A673 (cell line): Measurements from ENCODE around the gene AKAP7. TPM values are rescaled to one million over a fixed set of nuclear protein-coding genes. Genes with fewer than 3 reads are reported as not detected.

Experiments used
- BruUV-seq: library from RNA; stranded (reverse); fragments of 400-500 nt; replicated peaks from 2 replicates; lab custom pipeline; 2021; lab: Mats Ljungman, UMichigan
- CTCF ChIA-PET: fragments of 300-600 bp; sonication (Branson Sonifier 250); formaldehyde crosslinking; loops from one replicate; lab custom pipeline; 2022; ENCODE audit warnings: antibody characterized with exemption; lab: Charles Lee
- POLR2A ChIA-PET: fragments of 300-600 bp; sonication (Branson Sonifier 250); formaldehyde crosslinking; loops from one replicate; lab custom pipeline; 2022; ENCODE audit warnings: antibody characterized with exemption; ENCODE audit not compliant: low non-redundant PET; lab: Charles Lee
- DNase-seq: peaks from one replicate; pipeline ENCODE4 v3.0.0-alpha.2; 2015; ENCODE audit warnings: low spot score
- H3K27ac ChIP-seq: fragments of 200-600 bp; sonication (generic); 2 replicates; pipeline ENCODE4 v1.5.1; 2016; ENCODE audit warnings: mixed run types, low read depth, mild to moderate bottlenecking, mixed read lengths, antibody characterized with exemption, low read length; ENCODE audit not compliant: poor library complexity, severe bottlenecking
- H3K27me3 ChIP-seq: fragments of 200-600 bp; sonication (generic); replicated peaks from 2 replicates; pipeline ENCODE4 v1.6.1; 2017; ENCODE audit warnings: mixed run types, low read depth, mild to moderate bottlenecking, mixed read lengths, antibody characterized with exemption, low read length; ENCODE audit not compliant: insufficient read depth, poor library complexity
- H3K36me3 ChIP-seq: fragments of 200-600 bp; sonication (generic); 2 replicates; pipeline ENCODE4 v1.6.1; 2016; ENCODE audit warnings: mixed run types, mild to moderate bottlenecking, mixed read lengths, antibody characterized with exemption, low read length; ENCODE audit not compliant: insufficient read depth, poor library complexity, severe bottlenecking
- H3K4me1 ChIP-seq: fragments of 200-600 bp; sonication (generic); 2 replicates; pipeline ENCODE4 v1.6.1; 2017; ENCODE audit warnings: mixed run types, mild to moderate bottlenecking, mixed read lengths, antibody characterized with exemption, low read length; ENCODE audit not compliant: insufficient read depth, poor library complexity, severe bottlenecking
- H3K4me3 ChIP-seq: fragments of 200-600 bp; sonication (generic); 2 replicates; pipeline ENCODE4 v1.5.1; 2016; ENCODE audit warnings: low read depth, mixed run types, mild to moderate bottlenecking, mixed read lengths, low read length; ENCODE audit not compliant: poor library complexity, severe bottlenecking
- H3K9me3 ChIP-seq: fragments of 200-600 bp; sonication (generic); 2 replicates; pipeline ENCODE4 v1.6.1; 2016; ENCODE audit warnings: mixed run types, low read depth, mild to moderate bottlenecking, mixed read lengths, antibody characterized with exemption, low read length; ENCODE audit not compliant: poor library complexity, severe bottlenecking
- EZH2 ChIP-seq: fragments of 200-600 bp; sonication (generic); IDR thresholded peaks from 2 replicates; pipeline ENCODE4 v1.6.1; 2017; ENCODE audit warnings: borderline replicate concordance, low read depth, mild to moderate bottlenecking, mixed read lengths, antibody characterized with exemption, low read length; ENCODE audit not compliant: poor library complexity, severe bottlenecking
- intact Hi-C: fragments of 100-400 bp; cut with micrococcal nuclease; formaldehyde crosslinking; loops from one replicate; pipeline ENCODE4 v1.10.0; 2022; ENCODE audit not compliant: unreplicated experiment
- total RNA-seq: library from RNA; stranded (reverse); gene quantifications from 2 replicates; pipeline ENCODE4 v1.2.3, GENCODE V29; 2021
- TF ChIP-seq, protein P1 (sequence below): fragments of 300-800, 200-600 bp; sonication (generic); conservative IDR thresholded peaks from 2 replicates; pipeline ENCODE4 v1.5.1; 2017; ENCODE audit warnings: low read depth, mild to moderate bottlenecking, antibody characterized with exemption, low read length, moderate library complexity, mixed read lengths

AKAP7 gene
- total RNA-seq, 1 experiment from 2014 or later: 59.5 TPM

DNA sequence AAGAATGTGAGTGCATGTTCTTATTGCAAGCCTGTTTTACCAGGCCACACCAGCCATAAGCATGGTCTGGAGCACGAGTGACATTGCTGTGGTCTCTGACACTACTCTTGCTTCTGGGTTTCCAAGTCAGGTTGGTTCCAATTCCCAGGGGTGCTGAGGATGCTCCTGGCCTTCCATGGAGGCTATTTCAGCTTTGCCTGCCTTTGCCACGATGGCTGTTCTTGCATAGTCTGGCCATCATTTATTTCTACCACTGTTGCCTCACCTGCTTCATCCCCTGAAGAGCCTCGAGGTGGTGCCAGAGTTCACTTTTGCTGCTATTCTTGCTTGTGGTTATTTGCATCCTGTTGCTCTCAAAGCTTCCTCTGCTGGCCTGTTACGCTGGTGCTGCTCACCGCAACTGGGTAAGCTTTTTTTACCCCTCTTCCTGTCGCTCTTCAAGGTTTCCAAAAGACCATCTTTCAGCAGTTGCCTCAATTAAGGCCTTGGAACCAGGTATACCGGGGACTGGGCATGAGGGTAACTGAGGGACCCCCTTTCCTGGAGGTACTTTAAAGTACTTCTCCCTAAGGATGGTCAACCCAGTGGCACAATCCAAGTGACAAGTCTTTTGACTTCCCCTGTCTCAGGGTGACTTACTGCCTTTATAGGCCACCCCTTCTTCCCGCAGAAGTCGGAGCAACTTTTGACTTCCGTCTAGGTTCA, 64.5 kb downstream of the AKAP7 start:
- TF ChIP-seq EZH2: no peak
- TF ChIP-seq, protein P1, sequence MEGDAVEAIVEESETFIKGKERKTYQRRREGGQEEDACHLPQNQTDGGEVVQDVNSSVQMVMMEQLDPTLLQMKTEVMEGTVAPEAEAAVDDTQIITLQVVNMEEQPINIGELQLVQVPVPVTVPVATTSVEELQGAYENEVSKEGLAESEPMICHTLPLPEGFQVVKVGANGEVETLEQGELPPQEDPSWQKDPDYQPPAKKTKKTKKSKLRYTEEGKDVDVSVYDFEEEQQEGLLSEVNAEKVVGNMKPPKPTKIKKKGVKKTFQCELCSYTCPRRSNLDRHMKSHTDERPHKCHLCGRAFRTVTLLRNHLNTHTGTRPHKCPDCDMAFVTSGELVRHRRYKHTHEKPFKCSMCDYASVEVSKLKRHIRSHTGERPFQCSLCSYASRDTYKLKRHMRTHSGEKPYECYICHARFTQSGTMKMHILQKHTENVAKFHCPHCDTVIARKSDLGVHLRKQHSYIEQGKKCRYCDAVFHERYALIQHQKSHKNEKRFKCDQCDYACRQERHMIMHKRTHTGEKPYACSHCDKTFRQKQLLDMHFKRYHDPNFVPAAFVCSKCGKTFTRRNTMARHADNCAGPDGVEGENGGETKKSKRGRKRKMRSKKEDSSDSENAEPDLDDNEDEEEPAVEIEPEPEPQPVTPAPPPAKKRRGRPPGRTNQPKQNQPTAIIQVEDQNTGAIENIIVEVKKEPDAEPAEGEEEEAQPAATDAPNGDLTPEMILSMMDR: peak; percentile 90
- no peak overlapping the region for H3K4me3 ChIP-seq
- ChIA-PET POLR2A (interaction anchor here (0.5 kb wide), 1 partner anchor 747 kb away, joined by 3 read pairs; no protein-coding TSS in a partner anchor), CTCF (interaction anchor here (0.8 to 1.0 kb wide), 3 partner anchors 183 to 428 kb away, joined by 3 to 4 read pairs (median 3); partner anchors contain the start of gene MED23)
- peaks cover 26% of the 10 kb centered on the region for H3K4me1 ChIP-seq
- H3K9me3 ChIP-seq: no peaks in the 10 kb centered on the region
- intact Hi-C loops: loop anchor here (2.0 kb wide), 2 partner anchors 183 to 335 kb away; no protein-coding TSS in a partner anchor
- no TSS peak for BruUV-seq
- no peaks in the 10 kb centered on the region for H3K27me3 ChIP-seq
- H3K36me3 ChIP-seq: peaks cover 26% of the 10 kb centered on the region
- peak overlapping the region; percentile 55 for H3K27ac ChIP-seq
- DNase-seq: peak; percentile 90

DNA sequence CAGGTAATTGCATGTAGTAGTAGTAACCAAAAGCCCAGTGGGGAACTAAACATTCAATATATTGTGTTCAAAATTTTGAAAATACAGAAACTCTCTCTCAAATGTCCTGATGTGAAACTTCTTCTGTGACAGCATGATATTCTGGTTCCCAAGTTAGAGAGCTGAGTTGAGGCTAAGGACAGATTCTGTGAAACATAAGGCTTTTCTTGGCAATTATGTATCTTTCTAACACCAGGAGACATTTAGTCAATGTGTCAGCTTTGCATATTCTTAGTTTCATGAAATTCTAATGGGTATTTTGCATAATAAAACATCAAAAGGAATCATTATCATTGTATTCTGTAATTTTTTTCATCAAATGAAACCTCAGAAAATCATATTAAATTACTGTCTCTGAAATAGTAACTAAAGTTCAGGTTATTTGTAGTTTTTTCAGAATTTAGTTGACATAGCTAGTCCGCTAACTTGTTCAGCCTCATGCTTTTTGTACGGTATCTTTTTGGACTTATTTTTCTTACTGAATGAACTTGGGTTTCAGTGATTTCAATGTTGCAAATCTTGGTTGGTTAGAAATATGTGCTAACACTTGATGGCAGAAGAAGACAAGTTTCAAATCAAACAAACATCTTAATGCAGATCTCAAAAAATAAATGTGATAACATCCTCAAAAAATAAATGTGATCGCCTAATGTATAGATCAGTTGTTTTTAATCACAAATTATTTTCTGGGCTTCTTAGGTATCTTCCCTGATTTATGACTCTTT, 70.4 kb downstream of the AKAP7 start:
- Histone ChIP-seq H3K9me3 (no peaks in the 10 kb centered on the region), H3K27ac (peak overlapping the region; percentile 59), H3K27me3 (no peaks in the 10 kb centered on the region), H3K4me3 (no peak overlapping the region), H3K36me3 (peaks cover 15% of the 10 kb centered on the region), H3K4me1 (peaks cover 60% of the 10 kb centered on the region)
- intact Hi-C loops: loop anchor here (5.0 kb wide), 1 partner anchor 422 kb away; the partner anchor contains the start of gene MED23
- ChIA-PET POLR2A (no interaction called here), CTCF (interaction anchor here (1.3 to 1.6 kb wide), 2 partner anchors 45 to 423 kb away, joined by 3 to 6 read pairs; no protein-coding TSS in a partner anchor)
- TF ChIP-seq, protein P1: peak; percentile 47
- TF ChIP-seq EZH2: no peak
- DNase-seq: no peak
- BruUV-seq: no TSS peak

DNA sequence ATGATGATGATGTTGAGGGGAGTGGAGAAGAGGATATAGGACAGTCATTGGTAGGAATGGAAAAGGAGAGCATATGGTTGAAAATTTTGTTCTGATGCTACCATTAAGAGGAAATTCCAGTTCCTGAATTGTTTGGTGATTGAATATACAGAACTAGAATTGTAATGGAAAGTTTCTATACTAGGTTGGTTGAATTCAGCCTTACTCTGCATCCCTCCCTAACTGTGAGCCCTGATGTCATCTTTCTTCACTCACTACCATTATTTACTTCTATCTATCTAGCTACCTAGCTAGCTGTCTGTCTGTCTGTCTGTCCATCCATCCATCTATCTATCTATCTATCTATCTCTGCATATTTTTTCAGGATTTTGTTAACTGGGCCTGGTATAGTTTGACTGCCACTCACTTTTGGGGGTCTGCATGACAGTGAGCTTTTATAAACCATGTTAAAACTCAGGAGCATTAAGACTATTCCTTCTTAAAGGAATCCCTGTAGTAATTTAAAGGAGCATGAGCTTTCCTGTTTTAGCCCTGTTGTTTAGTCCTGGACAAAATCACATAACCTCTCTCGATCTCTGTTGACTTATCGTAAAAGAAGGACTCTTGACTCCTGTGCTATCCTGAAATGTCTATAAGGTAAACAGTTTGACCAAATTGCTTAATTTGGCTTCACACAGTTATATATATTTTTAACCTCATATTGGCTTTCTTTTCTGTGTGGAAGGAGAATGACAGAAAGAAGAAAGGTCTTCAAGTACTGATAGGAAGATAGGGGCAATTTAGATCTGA, 71.4 kb downstream of the AKAP7 start:
- DNase-seq: no peak
- Histone ChIP-seq H3K36me3 (peaks cover 8% of the 10 kb centered on the region), H3K27ac (peak overlapping the region; percentile 59), H3K4me3 (no peak overlapping the region), H3K27me3 (no peaks in the 10 kb centered on the region), H3K9me3 (no peaks in the 10 kb centered on the region), H3K4me1 (peaks cover 62% of the 10 kb centered on the region)
- TF ChIP-seq EZH2: no peak
- TF ChIP-seq, protein P1: no peak
- CTCF ChIA-PET: no interaction called here
- POLR2A ChIA-PET: interaction anchor here (0.7 kb wide), 1 partner anchor 422 kb away, joined by 3 read pairs; no protein-coding TSS in a partner anchor
- intact Hi-C loops: loop anchor here (5.0 kb wide), 1 partner anchor 421 kb away; the partner anchor contains the start of gene MED23
- BruUV-seq: no TSS peak
